HepG2 (cell line): ENCODE data around the gene AK8.

ENCODE experiments used
- CEBPG ChIP-seq: IDR thresholded peaks from 2 replicates; pipeline ENCODE4 v1.6.1; 2016
- CTCF ChIP-seq: sonication (generic); formaldehyde crosslinking; IDR thresholded peaks from 2 replicates; pipeline ENCODE4 v1.5.0; 2020; ENCODE audit warnings: mild to moderate bottlenecking, missing genetic modification reagents, moderate library complexity
- KDM2A ChIP-seq: sonication (generic); formaldehyde crosslinking; IDR thresholded peaks from 2 replicates; pipeline ENCODE4 v1.4.0; 2020; ENCODE audit warnings: low read depth, missing genetic modification reagents, borderline replicate concordance
- SMC3 ChIP-seq: IDR thresholded peaks from 2 replicates; pipeline ENCODE4 v1.6.1; 2011; ENCODE audit warnings: low read length, improper control_type of control experiment
- UBTF ChIP-seq: sonication (generic); formaldehyde crosslinking; IDR thresholded peaks from 2 replicates; pipeline ENCODE4 v1.4.0; 2020; ENCODE audit warnings: mild to moderate bottlenecking, missing genetic modification reagents
- YY1 ChIP-seq: IDR thresholded peaks from 2 replicates; pipeline ENCODE4 v1.6.1; 2011; ENCODE audit warnings: low read length, low read depth, moderate library complexity, mild to moderate bottlenecking; ENCODE audit not compliant: insufficient read depth, insufficient replicate concordance
- ZNF75D ChIP-seq: sonication (generic); formaldehyde crosslinking; IDR thresholded peaks from 2 replicates; pipeline ENCODE4 v1.8.1; 2023; ENCODE audit warnings: missing genetic modification reagents, mild to moderate bottlenecking, borderline replicate concordance
- ZNF777 ChIP-seq: sonication (generic); formaldehyde crosslinking; IDR thresholded peaks from 2 replicates; pipeline ENCODE4 v1.4.0; 2020; ENCODE audit warnings: missing genetic modification reagents
- ZNF891 ChIP-seq: sonication (generic); formaldehyde crosslinking; IDR thresholded peaks from 2 replicates; pipeline ENCODE4 v1.5.0; 2020; ENCODE audit warnings: mild to moderate bottlenecking, missing genetic modification reagents

GRCh38 chr9:132780230-132781007 lies 97.7 kb downstream of the AK8 start:
- TF ChIP-seq YY1 (no peak), ZNF891 (no peak), CTCF (CRISPR knock-in tag) (no peak), CEBPG (CRISPR knock-in tag) (no peak), ZNF777 (CRISPR knock-in tag) (no peak), SMC3 (no peak), KDM2A (CRISPR knock-in tag) (no peak), UBTF (no peak), ZNF75D (CRISPR knock-in tag) (no peak)
